Measurements from ENCODE around the gene VOPP1. TPM values are rescaled to one million over a fixed set of nuclear protein-coding genes. Genes with fewer than 3 reads are reported as not detected.

VOPP1 gene
- total RNA-seq, 4 donors from 2014 or later = 23.7 to 42.1 (median 37.5) TPM

DNA sequence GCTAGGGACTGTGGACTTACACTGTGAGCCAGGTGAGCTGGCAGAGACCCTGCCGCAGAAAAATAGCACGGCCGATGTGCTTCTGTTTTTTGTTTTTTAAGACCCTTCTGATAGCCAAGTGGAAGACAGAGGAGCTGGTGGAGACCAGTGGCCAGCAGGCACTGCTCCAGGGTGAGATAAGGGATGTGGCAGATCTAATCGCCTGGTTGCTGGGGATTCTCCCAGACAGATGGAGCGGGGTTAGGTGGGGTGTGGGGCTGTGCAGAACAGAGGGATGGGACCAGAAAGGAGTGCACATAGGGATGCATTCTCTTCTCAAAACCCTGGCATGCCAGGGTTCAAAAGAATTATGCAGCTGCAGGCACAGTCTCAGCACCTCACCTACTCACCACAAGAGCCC is 82.2 kb downstream of the VOPP1 start:
- Histone ChIP-seq H3K4me3 (no peak overlapping the region), H3K27me3 (no peaks in the 10 kb centered on the region), H3K36me3 (peaks cover 14 to 74% (median 37%) of the 10 kb centered on the region in 4 donors), H3K4me1 (peaks cover 0 to 4% (median 2%) of the 10 kb centered on the region in 4 donors), H3K9me3 (no peaks in the 10 kb centered on the region), H3K27ac (replicated peaks in 1 of 4) (no peak overlapping the region)
- WGBS = 86% methylated on average over 5 of the region's 5 CpGs
- intact Hi-C loops (cut with DNase I) = no loop called here
- TF ChIP-seq POLR2A (IDR thresholded peaks at IDR 0.05; ENCODE audit: low read depth) = no peak
- TF ChIP-seq, protein P1, sequence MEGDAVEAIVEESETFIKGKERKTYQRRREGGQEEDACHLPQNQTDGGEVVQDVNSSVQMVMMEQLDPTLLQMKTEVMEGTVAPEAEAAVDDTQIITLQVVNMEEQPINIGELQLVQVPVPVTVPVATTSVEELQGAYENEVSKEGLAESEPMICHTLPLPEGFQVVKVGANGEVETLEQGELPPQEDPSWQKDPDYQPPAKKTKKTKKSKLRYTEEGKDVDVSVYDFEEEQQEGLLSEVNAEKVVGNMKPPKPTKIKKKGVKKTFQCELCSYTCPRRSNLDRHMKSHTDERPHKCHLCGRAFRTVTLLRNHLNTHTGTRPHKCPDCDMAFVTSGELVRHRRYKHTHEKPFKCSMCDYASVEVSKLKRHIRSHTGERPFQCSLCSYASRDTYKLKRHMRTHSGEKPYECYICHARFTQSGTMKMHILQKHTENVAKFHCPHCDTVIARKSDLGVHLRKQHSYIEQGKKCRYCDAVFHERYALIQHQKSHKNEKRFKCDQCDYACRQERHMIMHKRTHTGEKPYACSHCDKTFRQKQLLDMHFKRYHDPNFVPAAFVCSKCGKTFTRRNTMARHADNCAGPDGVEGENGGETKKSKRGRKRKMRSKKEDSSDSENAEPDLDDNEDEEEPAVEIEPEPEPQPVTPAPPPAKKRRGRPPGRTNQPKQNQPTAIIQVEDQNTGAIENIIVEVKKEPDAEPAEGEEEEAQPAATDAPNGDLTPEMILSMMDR (IDR thresholded peaks at IDR 0.05) = no peak
- TF ChIP-seq EP300 (IDR thresholded peaks at IDR 0.05) = no peak
- no peak for TF ChIP-seq POLR2AphosphoS5 (IDR thresholded peaks at IDR 0.05)
- DNase-seq (ENCODE audit: extremely low spot score) = no peak

DNA sequence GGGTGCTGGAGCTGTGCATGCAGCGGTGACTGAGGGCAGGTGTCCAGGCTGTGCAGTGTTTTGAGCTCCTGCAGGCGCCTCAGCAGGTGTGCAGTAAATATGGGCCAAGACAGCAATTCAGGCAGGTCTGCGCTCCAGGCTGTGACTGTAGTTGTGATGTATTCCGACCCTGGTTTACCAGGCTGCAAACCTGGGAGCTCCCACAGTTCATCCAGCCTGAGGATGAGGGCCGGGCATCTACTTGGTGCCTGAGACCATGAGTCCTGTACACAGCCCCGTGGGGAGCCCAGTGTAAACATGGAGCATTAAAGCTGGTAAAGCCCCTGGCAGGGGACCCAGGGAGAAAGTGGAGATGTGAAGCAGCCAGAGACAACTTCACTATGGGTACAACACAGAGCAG is 82.8 kb downstream of the VOPP1 start:
- peaks cover 0 to 4% (median 2%) of the 10 kb centered on the region in 4 donors for H3K4me1 ChIP-seq
- WGBS = 95% methylated on average over 5 of the region's 6 CpGs
- intact Hi-C loops (cut with DNase I) = no loop called here
- no peak overlapping the region for H3K27ac ChIP-seq (replicated peaks in 1 of 4)
- H3K9me3 ChIP-seq = no peaks in the 10 kb centered on the region
- H3K4me3 ChIP-seq = no peak overlapping the region
- no peaks in the 10 kb centered on the region for H3K27me3 ChIP-seq
- no peak for DNase-seq (ENCODE audit: extremely low spot score)
- H3K36me3 ChIP-seq = peaks cover 14 to 76% (median 40%) of the 10 kb centered on the region in 4 donors
- TF ChIP-seq EP300 (IDR thresholded peaks at IDR 0.05) (no peak), POLR2AphosphoS5 (IDR thresholded peaks at IDR 0.05) (no peak), POLR2A (IDR thresholded peaks at IDR 0.05; ENCODE audit: low read depth) (no peak)
- TF ChIP-seq, protein P1 (IDR thresholded peaks at IDR 0.05) = no peak

DNA sequence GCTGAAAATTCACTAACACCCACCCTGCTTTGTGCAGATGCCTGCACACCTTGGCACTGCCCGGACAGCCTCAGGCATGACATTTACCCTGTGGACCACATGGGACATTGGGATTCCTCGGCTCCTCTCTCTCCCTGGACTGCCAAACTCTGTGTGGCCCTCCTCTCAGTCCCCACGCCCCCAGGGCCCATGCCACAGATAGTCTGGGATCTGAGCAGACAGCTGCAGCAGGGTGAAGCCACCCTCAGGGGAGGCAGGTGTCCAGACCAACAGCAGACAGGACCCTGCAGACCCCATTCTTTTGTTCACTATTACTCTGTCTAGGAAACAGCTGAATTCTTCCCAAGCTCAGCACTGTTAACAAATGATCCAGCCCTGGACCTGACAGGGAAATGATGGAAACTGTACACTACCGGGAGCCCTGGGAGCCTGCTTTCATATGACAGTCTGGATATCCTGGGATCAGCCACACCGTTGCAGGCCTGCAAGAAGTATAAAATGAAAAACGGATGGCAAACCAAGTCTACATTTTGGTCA is 83.4 kb downstream of the VOPP1 start:
- intact Hi-C loops (cut with DNase I) = no loop called here
- H3K27me3 ChIP-seq = no peaks in the 10 kb centered on the region
- peaks cover 14 to 77% (median 43%) of the 10 kb centered on the region in 4 donors for H3K36me3 ChIP-seq
- H3K4me1 ChIP-seq = peaks cover 0 to 4% (median 2%) of the 10 kb centered on the region in 4 donors
- TF ChIP-seq POLR2A (IDR thresholded peaks at IDR 0.05; ENCODE audit: low read depth) = no peak
- TF ChIP-seq POLR2AphosphoS5 (IDR thresholded peaks at IDR 0.05) = no peak
- TF ChIP-seq EP300 (IDR thresholded peaks at IDR 0.05) = no peak
- TF ChIP-seq, protein P1 (IDR thresholded peaks at IDR 0.05) = no peak
- no peak overlapping the region for H3K4me3 ChIP-seq
- no peaks in the 10 kb centered on the region for H3K9me3 ChIP-seq
- H3K27ac ChIP-seq (replicated peaks in 1 of 4) = no peak overlapping the region
- no peak for DNase-seq (ENCODE audit: extremely low spot score)
- 94% methylated on average over 4 of the region's 6 CpGs for WGBS

DNA sequence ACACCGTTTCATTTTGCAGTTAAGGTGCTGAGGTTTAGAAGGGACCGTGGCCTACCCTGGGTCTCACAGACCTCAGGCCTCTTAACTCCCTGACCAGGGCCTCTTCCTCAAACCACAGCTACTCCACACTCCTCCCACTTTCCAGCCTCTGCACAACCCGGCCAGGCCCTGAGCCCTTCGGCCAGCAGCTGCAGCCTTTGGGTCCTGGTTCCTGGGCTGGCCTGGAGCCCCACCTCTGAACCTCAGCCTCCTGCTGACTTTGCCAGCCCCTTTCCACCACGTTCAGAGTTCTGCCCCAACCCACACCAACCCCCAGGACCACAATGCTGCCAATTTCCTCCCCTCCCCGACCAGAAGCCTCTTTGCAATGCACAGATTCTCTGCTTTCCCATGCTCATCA is 84.1 kb downstream of the VOPP1 start:
- peaks cover 0 to 1% (median under 1%) of the 10 kb centered on the region in 4 donors for H3K4me1 ChIP-seq
- no peaks in the 10 kb centered on the region for H3K9me3 ChIP-seq
- no peak overlapping the region for H3K4me3 ChIP-seq
- H3K27ac ChIP-seq (replicated peaks in 1 of 4) = no peak overlapping the region
- H3K27me3 ChIP-seq = no peaks in the 10 kb centered on the region
- peaks cover 14 to 78% (median 43%) of the 10 kb centered on the region in 4 donors for H3K36me3 ChIP-seq
- WGBS = 79% methylated on average over 6 of the region's 6 CpGs
- intact Hi-C loops (cut with DNase I) = no loop called here
- TF ChIP-seq EP300 (IDR thresholded peaks at IDR 0.05) (no peak), POLR2AphosphoS5 (IDR thresholded peaks at IDR 0.05) (no peak), POLR2A (IDR thresholded peaks at IDR 0.05; ENCODE audit: low read depth) (no peak)
- TF ChIP-seq, protein P1 (IDR thresholded peaks at IDR 0.05) = no peak
- no peak for DNase-seq (ENCODE audit: extremely low spot score)

DNA sequence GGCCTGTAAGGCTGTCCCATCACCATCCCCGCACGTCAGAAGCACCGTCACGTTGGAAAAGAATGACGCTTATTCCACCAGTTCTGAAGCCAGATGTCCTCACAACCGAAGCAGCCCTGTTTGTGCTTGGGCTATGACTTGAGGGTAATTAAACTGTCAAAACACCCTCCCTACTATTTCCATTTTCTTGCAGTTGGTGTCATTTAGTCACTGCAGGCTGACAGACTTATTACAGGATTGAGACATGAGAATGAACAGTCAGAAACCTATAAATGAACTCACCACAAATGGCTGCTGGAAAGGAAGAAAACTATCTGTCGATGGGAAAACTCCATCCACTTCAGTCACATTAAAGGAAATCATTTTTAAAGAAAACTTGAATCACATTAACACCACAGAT is 85.3 kb downstream of the VOPP1 start:
- H3K4me3 ChIP-seq = no peak overlapping the region
- H3K9me3 ChIP-seq = no peaks in the 10 kb centered on the region
- DNase-seq (ENCODE audit: extremely low spot score) = no peak
- no peaks in the 10 kb centered on the region for H3K4me1 ChIP-seq
- no peak overlapping the region for H3K27ac ChIP-seq (replicated peaks in 1 of 4)
- TF ChIP-seq POLR2A (IDR thresholded peaks at IDR 0.05; ENCODE audit: low read depth) (no peak), EP300 (IDR thresholded peaks at IDR 0.05) (no peak), POLR2AphosphoS5 (IDR thresholded peaks at IDR 0.05) (no peak)
- TF ChIP-seq, protein P1 (IDR thresholded peaks at IDR 0.05) = no peak
- peaks cover 14 to 69% (median 36%) of the 10 kb centered on the region in 4 donors for H3K36me3 ChIP-seq
- WGBS = 95% methylated on average over 7 of the region's 7 CpGs
- no peaks in the 10 kb centered on the region for H3K27me3 ChIP-seq
- intact Hi-C loops (cut with DNase I) = no loop called here
